Medulla oblongata (tissue), 1 donor: ENCODE measurements around the gene JHY.
"Not testable (repeated sequence)": the region's sequence is repeated elsewhere in the genome, so short reads cannot be mapped to it uniquely, and the experiment has no call there.

ENCODE experiments used
- DNase-seq: peaks from one replicate; pipeline ENCODE4 v3.0.0-alpha.2; 2015; ENCODE audit errors: extremely low spot score

JHY gene

DNA sequence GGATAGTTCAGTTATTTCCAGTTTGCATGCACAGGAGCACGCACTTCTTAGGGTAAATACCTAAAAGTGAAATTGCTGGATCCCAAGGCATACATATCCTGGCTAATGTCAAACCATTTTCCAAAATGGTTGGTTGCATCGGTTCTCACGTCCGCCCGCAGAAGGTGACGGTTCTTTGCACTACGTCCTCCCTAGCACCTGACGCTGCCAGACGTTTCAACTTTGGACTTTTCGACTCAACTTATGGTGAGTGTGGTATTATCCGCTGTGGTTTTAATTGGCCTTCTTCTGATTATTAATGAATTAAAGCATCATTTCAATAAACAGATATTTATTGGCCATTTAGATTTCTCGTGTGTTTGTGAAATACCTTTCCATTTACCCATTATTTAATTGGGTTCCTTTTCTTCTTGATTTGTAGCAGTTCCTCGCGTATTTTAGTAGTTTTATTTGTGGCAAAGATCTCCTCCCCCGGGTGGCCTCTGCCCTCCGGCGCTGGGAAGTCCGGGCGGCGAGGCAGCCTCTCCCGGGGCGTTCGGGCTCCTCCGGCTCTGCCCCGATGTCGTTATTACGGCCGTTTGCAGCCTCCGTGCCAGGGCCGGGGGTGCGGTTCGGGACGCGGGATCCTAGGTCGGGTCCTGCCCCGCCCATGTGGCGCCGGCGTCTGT, at the start of gene JHY:
Gene JHY (plus strand): TSS at position 571 of the 668 bp plus-strand sequence. CDS start 3,091 bp downstream, outside the sequence.
- DNase-seq = no peak

DNA sequence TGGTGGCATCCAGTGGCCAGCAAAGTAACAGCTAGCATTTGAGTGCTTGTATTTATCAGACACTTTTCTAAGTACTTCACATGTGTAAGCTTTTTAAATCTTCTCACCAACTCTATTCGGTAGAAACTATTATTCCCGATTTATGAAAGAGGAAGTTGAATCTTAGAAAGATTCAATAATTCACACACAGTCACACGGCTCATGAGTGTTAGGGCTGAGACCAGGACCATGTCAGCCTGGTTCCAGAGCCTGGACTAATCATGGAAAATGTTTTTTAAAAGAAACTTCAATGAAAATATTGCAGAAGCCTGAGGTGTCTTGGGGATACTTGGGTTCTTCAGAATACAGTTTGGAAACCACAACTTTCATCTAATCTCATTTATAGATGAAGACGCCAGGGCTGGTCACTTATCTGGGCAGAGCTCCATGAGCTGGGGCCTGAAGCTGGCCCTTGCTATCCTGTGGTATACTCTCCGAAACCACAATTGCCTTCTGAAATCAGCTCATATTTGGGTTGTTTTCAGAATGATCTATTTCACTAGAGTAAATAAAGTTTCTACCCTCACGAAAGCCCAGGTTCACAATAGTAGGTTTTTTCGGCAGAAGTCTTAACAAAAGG, 48.6 kb upstream of the JHY start:
- no peak for DNase-seq

DNA sequence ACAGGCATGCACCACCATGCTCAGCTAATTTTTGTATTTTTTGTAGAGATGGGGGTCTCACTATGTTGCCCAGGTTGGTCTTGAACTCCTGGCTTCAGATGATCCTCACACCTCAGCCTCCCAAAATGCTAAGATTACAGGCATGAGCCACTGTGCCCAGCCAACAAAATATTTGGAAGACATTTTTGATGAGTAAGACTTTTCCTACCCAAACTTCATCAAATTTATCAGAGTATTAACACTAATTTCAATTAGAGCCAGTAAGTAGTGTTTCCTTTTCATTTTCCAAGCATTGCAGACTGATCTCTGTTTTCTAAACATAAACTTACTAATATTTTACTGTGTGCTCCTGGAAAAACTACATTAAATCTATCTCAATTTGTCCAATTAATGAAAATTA, 45.6 kb upstream of the JHY start:
- no peak for DNase-seq

DNA sequence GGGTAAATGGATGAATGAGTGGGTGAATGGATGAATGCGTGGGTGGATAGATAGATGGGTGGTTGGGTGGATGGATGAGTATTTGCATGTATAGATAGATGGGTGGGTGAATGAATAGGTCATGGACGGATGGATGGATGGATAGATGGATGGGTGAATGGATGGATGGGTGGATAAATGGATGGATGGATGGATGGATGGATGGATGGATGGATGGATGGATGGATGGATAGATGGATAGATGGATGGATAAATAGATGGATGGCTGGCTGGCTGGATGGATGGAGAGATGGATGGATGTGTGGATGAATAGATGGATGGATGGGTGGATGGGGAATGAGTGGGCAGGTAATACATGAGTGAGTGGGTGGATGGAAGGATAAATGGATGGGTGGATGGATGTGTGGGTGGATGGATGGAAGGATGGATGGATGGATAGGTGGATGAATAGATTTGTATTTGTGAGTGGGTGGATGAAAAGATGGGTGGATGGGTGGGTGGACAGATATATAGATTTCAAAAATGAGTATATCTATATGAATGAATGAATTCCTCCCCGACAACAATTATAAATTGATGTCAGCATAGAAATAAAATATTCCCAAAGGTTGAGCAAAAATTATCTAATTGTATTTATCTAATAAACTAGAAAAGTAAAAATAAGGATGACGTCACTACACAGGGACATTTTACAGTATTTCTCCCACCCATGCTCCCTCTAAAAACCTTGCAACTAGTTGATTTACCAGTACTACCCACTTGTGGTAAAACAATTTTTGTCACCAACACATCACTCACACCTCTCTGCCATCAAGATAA, 44.8 kb upstream of the JHY start:
- no peak for DNase-seq

GRCh38 chr11:122843281-122844141, 39.0 kb upstream of the JHY start:
- DNase-seq = no peak

GRCh38 chr11:122847466-122847865, 35.1 kb upstream of the JHY start:
- no peak for DNase-seq

DNA sequence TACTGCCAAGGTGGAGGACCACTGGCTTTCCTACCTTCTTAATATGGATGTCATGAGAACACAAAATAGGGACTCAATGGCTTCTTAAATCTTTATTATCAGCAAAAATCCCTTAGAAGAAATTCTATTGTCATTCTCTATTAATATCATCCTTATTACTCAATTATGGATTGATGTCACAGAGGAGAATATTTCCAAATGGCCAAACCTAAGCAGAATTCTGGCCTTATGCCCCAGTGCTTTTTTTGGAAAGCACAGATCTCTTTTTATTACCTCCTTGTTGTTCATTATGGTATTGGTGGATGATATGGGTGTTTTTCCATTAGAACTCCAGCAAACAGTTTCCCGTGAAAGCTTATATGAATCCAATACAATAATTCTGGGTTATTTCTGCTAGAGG, 34.4 kb upstream of the JHY start:
- no peak for DNase-seq

DNA sequence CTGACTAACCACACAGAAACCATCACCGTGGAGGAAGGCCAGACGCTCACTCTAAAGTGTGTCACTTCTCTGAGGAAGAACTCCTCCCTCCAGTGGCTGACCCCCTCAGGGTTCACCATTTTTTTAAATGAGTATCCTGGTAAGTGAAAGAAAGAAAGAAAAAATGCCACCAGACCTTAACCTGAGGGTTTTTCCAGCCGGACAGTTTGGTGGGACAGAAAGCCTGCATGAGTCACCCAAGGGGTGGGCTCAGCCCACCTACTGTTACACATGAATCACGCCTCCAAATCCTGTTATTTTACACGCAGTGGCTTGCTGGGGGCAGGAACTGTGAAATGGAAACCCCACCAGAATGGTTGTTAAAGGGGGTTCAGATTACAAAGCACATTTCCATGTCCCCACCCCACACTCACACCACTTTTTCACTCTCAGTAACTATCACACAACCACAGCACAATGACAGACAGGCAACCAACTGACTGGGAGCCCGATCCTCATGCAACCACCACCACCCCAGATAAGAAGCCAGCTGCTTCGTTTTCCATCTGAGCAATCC, 32.4 kb upstream of the JHY start:
- no peak for DNase-seq

GRCh38 chr11:122851366-122851966, 31.1 kb upstream of the JHY start:
- no peak for DNase-seq

- DNase-seq = no peak
Measured at GRCh38 chr11:122852074-122852795, 30.3 kb upstream of the JHY start.

DNA sequence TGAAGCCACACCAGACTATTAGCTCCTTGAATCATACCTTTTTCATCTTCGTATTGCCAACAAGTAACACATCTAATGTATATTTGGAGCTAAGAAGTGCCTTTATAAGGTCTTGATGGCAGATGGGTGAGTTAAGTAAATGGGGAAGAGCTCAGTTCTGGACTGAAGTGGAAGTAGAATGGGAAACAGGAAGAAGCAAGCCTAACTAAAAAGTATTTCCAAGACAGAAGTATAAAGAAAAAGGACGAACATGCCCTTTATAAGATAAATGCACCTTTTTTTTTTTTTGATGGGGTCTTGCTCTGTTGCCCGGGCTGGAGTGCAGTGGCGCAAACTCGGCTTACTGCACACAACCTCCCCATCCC, 29.8 kb upstream of the JHY start:
- DNase-seq = no peak

DNA sequence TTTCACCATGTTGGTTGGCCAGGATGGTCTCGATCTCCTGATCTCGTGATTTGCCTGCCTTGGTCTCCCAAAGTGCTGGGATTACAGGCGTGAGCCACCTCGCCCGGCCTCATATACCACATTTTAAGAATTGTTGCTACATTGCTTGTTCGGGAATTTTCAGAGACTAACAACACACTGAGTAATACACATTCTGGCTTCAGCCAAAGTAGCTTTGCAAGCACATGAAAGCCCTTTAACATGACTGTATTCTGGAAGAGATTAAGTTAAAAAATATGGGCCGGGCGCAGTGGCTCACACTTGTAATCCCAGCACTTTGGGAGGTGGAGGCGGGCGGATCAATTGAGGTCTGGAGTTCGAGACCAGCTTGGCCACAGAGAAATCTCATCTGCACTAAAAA, 29.3 kb upstream of the JHY start:
- DNase-seq = no peak

- DNase-seq = peak; percentile 90
Measured at GRCh38 chr11:122853971-122854446, 28.6 kb upstream of the JHY start.

DNA sequence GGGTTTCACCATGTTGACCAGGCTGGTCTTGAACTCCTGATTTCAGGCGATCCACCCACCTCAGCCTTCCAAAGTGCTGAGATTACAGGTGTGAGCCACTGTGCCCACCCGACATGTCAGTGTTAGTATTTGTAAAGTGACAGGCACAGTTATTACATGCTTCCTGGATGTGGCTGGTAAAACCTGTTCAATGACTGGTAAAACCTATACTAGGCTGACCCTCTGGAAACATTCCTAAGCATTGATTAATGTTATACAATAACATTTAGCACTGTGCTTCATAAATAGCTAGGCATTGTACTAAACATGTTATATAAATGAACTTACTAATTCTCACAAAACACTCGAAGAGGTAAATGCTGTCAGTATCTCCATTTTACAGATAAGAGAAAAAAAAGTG, 20.9 kb upstream of the JHY start:
- DNase-seq = no peak

GRCh38 chr11:122862091-122862490, 20.5 kb upstream of the JHY start:
- DNase-seq = no peak

- DNase-seq = not testable (repeated sequence)
Measured at GRCh38 chr11:122863154-122863553, 19.4 kb upstream of the JHY start.

DNA sequence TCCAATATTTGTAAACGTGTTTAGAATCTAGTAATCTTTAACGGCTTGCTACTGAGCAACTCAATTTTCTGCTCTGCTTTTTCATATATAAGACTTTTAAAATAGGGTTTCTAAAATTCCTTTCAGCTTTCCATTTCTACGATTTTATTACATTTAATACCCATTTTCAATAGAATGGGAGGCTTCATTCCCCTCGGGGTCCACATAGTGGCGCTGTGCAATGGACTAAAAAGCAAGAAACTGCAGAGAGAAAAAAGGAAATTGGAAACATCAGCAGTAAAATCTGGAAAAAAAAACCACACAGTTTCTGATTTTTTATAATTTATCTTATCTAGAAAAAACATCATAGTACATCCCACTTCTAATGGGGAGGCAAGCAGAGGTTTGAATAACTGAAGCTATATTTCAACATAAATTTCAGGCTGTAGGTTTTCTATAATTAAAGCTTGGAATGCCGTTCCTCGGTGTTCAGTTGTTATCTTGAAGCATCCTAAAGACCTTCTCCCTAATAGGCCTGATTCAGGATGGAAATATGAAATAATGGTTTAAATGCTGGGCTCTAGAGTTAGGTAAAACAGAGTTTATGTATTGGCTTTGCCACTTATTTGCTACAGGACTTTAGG, 18.7 kb upstream of the JHY start:
- peak; percentile 70 for DNase-seq

DNA sequence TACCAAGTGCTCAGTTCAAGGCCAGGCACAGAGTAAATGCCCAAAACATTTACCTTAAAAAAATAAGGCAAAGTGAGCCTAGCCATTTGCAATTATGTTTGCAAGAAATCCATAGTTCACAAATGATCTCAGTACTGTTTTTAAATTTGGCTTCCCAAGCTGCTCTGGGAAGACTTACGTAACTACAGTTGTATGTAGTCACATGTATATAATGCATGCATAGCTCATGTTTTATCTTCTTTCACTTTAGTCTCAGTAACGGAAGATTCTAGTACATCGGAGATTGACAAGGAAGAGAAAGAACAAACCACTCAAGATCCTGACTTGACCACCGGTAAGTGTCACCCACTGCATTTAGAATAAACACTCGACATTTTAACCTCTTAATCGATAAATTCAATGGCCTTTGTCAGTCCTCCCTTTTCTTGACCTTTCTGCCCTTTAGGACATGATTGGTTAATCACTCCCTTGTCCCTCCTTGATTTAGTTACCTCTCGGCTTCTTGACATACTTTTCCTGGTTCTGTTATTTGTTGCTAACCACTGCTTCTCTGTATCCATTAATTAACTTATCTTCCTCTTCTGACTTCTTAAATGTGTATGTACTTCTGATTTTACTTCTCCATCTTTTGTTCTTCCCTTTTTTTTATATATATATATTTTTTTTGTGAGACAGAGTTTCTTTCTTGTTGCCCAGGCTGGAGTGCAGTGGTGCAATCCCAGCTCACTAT, 18.0 kb upstream of the JHY start:
- peak; percentile 23 for DNase-seq

GRCh38 chr11:122869622-122870021, 12.9 kb upstream of the JHY start:
- DNase-seq = no peak
